ENCODE results near the gene MAOA.
"Not testable (repeated sequence)": the region's sequence is repeated elsewhere in the genome, so short reads cannot be mapped to it uniquely, and the experiment has no call there.

Gene MAOA

GRCh38 chrX:43718546-43718945 lies 62.4 kb downstream of the MAOA start:
- DNase-seq, result no peak

DNA sequence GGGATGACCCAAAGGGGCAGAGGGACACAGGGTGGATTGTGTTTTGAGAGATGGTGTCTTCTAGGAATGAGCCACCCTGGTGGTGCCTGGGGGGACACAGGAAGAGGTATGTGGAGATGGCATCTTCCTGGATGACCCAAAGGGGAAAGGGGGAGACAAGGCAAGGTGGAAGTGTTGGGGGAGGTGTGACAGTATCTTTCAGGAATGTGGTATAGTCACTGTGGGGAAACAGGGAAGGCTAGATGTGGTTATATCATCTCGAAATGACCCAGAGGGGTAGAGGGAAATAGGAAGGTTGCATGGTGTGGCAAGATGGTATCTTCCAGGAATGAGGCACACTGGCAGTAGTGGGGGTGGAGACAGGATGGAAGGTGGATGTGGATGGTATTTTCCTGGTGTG lies 62.9 kb downstream of the MAOA start:
- no peak for DNase-seq

DNA sequence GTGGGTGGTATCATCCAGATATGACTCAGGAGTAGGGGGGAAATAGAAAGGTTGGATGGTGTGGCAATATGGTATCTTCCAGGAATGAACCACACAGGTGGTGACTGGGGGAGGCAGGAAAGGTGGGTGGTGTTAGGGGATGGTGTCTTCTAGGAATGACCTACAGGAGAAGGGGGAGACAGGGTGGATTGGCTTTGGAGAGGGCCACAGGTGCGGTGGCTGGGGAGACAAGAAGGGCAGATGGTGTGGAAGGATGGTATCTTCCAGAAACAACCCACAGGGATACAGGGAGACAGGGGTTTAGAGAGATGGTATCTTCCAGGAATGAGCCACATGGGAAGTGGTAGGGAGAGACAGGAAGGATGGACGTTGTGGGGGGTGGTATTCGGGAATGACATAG lies 64.0 kb downstream of the MAOA start:
- DNase-seq, result no peak

- no peak for DNase-seq
Measured at GRCh38 chrX:43720961-43721360, 64.9 kb downstream of the MAOA start.

- not testable (repeated sequence) for DNase-seq
Measured at GRCh38 chrX:43725227-43725626, 69.1 kb downstream of the MAOA start.

DNA sequence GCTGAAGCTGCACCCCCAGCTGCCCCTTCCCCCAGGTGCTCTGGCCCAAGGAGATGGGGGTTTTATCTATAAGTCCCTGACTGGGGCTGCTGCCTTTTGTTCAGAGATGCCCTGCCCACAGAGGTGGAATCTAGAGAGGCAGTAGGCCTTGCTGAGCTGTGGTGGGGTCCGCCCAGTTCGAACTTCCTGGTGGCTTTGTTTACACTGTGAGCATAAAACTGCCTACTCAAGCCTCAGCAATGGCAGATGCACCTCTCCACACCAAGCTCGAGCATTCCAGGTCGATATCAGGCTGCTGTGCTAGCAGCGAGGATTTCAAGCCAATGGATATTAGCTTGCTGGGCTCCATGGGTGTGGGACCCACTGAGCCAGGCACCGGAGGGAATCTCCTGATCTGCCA lies 71.2 kb downstream of the MAOA start:
- DNase-seq, result not testable (repeated sequence)

- DNase-seq, result no peak
Measured at GRCh38 chrX:43728002-43728401, 71.9 kb downstream of the MAOA start.

DNA sequence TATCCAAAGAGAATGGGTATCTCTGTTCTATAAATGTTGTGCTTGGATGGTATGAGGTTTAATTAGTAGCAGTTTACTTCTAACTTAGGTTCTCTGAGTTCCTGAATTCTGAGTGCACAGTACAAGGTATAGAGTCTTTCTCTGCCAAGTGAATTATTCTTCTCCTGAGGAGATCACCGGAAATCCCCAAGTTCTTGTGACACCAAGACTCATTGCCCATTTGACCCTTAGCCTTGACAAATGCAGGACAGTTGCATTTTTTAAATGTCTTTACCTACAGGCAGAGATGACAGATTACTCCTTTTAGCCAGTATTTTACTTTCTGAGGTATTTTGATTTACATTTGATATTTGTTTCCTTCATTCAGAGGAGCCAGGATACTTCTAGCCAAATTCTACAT lies 72.9 kb downstream of the MAOA start:
- no peak for DNase-seq

- DNase-seq, result no peak
Measured at GRCh38 chrX:43731086-43731485, 75.0 kb downstream of the MAOA start.

- DNase-seq, result no peak
Measured at GRCh38 chrX:43733699-43734098, 77.6 kb downstream of the MAOA start.

DNA sequence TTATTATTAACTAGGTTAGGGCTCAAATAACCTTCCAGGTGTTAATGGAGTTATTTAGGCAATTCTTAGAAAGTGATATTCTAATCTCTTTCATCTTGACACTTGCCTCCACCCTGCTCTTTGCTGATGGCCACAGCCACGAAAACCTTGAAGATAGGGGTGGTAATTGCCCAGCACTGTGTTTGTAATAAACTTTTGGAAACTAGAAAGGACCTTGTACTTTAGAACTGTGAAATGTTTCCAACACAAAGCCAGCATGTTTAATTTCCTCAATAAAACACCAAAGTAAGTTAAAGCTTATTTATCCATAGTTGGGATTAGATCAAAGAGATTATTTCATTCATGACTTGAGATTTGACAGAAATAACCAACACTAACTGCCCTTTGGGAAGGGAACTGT lies 78.3 kb downstream of the MAOA start:
- DNase-seq, result no peak

GRCh38 chrX:43735534-43735933 lies 79.4 kb downstream of the MAOA start:
- no peak for DNase-seq

DNA sequence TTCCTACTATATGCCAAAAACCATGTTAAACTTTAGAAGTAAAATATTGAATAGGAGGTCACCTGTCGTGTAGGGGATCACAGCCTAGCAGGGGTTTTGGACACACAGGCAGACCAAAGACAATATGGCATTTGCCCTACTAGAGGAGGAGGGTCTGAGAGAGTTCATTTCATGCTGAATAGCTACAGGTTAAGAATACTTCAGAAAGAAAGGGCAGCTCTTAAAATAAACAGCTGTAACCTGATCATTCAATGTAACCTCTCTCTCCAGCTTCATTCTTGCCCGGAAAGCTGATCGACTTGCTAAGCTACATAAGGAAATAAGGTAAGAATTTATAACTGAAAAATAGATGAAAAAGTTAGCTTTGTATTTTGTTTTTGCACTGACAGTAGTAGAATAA lies 79.9 kb downstream of the MAOA start:
- no peak for DNase-seq

GRCh38 chrX:43741843-43742573 lies 85.9 kb downstream of the MAOA start:
- peak in 1 of 2 experiments; percentile 3 for DNase-seq

DNA sequence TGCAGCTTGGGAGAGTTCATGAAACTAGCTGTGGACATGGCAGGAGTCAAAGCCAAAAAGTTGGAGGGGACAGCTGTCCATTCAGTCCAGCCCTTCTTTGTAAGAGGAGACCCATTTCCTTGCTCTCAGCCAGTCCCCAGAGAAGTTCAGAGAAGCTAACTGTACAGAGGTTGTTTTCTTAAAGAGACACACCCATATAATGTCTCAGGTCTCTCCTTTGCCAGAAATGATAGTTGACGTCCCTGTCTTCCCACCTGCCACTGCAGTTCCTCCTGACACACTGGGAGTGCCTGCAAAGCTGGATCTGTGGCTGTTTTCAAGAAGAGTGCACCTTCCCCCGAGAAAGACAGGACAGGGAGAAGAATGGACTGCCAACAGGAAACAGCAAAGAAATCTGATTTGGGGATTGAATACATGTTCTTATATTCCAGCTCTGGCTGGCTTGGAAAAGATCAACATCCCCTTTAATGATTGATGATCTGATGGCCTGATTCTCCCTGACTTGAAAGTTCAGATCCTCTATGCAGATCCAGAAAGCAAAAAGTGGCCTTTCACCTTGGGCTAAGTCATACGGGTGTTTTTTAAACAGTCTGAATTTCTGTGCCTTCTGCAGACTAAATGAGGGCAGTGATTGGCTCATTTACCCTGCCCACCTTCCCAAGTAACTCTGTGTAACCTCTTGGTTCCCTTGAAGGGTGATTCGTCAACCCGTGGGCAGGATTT lies 87.2 kb downstream of the MAOA start:
- DNase-seq, result no peak

DNA sequence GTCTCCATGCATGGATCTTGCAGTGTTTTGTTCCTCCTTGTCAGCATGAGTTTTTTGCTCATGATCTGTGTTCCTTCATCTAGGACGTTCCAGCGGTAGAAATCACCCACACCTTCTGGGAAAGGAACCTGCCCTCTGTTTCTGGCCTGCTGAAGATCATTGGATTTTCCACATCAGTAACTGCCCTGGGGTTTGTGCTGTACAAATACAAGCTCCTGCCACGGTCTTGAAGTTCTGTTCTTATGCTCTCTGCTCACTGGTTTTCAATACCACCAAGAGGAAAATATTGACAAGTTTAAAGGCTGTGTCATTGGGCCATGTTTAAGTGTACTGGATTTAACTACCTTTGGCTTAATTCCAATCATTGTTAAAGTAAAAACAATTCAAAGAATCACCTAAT lies 88.2 kb downstream of the MAOA start:
- DNase-seq, result no peak

- DNase-seq, result no peak
Measured at GRCh38 chrX:43745938-43746721, 90.0 kb downstream of the MAOA start.

DNA sequence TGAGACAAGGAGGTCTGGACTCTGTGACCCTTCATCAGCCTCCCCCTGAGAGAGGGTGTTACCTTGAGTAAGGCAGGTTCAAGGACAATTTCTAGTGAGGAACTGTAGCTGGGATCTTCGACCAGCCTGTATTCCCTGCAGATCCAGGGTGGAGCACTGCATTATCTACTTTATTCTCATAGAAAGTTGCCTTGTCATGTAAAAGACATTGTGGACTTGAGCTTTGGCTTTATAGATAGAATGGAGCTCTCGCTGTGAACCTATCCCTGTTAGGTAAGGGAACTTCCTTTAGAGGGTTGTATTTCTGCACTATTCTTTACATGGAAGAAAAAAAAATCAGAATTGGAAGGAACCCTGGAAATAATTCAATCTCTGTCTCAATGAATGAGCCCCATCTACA lies 91.4 kb downstream of the MAOA start:
- DNase-seq, result no peak

GRCh38 chrX:43750248-43750676 lies 94.2 kb downstream of the MAOA start:
- peak; percentile 58 to 76 for DNase-seq

GRCh38 chrX:43753637-43754036 lies 97.5 kb downstream of the MAOA start:
- DNase-seq, result no peak

GRCh38 chrX:43756076-43756475 lies 100.0 kb downstream of the MAOA start:
- DNase-seq, result no peak

GRCh38 chrX:43758044-43758443 lies 101.9 kb downstream of the MAOA start:
- DNase-seq, result no peak

DNA sequence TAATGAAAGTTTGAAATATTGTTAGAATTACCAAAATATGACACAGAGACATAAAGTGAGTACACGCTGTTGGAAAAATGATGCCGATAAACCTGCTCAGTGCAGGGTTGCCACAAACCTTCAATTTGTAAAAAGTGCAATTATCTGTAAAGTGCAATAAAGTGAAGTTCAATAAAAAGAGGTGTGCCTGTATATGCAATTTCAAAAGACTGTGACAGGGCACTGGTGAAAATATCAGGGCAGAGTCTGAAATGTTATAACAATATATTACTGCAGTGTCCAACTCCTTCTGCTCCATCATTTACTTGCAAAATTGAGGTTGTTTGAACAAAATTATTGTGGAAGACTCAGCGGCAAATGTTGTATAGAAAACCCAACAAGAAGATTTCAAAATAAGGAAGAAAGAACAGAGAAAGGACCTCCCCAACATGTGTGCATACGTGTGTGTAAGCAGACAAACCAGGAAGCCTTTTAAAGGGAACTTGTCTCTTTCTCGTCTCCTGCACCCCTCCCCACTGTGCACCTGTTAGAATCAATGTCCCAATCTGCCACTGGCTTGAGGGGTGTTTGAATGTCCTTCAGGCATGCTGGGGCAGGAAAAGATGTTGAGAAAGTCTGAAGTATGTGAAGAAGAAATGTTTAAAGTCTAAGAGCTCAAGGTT lies 130.0 kb downstream of the MAOA start:
- no peak for DNase-seq
